Cerebellar cortex (tissue), 1 donor: ENCODE measurements around the gene PLCB2.

ENCODE experiments used
- DNase-seq: peaks from one replicate; pipeline ENCODE4 v3.0.0-alpha.2; 2015; ENCODE audit warnings: low spot score

PLCB2 gene

GRCh38 chr15:40307421-40308211, at the start of gene PLCB2:
Gene PLCB2, minus strand, starts transcription at chr15:40307935. Its CDS starts 263 bp downstream, at chr15:40307672.
- peak; percentile 48 for DNase-seq

- no peak for DNase-seq
These were observed 49.5 kb upstream of the PLCB2 start for GRCh38 chr15:40357246-40357645.

GRCh38 chr15:40355976-40356585, 48.3 kb upstream of the PLCB2 start:
- DNase-seq = no peak

GRCh38 chr15:40354408-40355171, 46.9 kb upstream of the PLCB2 start:
- peak; percentile 95 for DNase-seq

GRCh38 chr15:40353697-40354096, 46.0 kb upstream of the PLCB2 start:
- peak; percentile 75 for DNase-seq

GRCh38 chr15:40352281-40352901, 44.7 kb upstream of the PLCB2 start:
- DNase-seq = no peak

GRCh38 chr15:40349163-40349562, 41.4 kb upstream of the PLCB2 start:
- no peak for DNase-seq

- no peak for DNase-seq
These were observed 40.7 kb upstream of the PLCB2 start for GRCh38 chr15:40348474-40348870.

GRCh38 chr15:40347559-40348473, 40.1 kb upstream of the PLCB2 start:
- no peak for DNase-seq

GRCh38 chr15:40346579-40347558, 39.1 kb upstream of the PLCB2 start:
- DNase-seq = no peak

GRCh38 chr15:40345867-40346578, 38.3 kb upstream of the PLCB2 start:
- DNase-seq = no peak

- DNase-seq = no peak
These were observed 37.6 kb upstream of the PLCB2 start for GRCh38 chr15:40345225-40345866.

GRCh38 chr15:40344631-40345120, 36.9 kb upstream of the PLCB2 start:
- peak; percentile 92 for DNase-seq

GRCh38 chr15:40344217-40344616, 36.5 kb upstream of the PLCB2 start:
- DNase-seq = no peak

- DNase-seq = no peak
These were observed 35.8 kb upstream of the PLCB2 start for GRCh38 chr15:40343512-40343911.

- DNase-seq = no peak
These were observed 34.9 kb upstream of the PLCB2 start for GRCh38 chr15:40342416-40343320.

GRCh38 chr15:40340740-40341400, 33.1 kb upstream of the PLCB2 start, which contains the start of gene CCDC9B:
Gene CCDC9B, minus strand, starts transcription at chr15:40340939. Its CDS starts 120 bp downstream, at chr15:40340819.
- no peak for DNase-seq
